Left renal cortex interstitium (tissue), 4 donors: ENCODE results near the gene LHX1. TPM values are rescaled to one million over a fixed set of nuclear protein-coding genes. Genes with fewer than 3 reads are reported as not detected.

Experiments
- DNase-seq, 4 donors: peaks; one replicate each; pipeline ENCODE4 v3.0.0-alpha.2; 2013; ENCODE audit warnings: low read depth in 4 of 4, low spot score in 2 of 4, missing footprints in 1 of 4
- polyA plus RNA-seq, 4 donors: library from polyadenylated mRNA; unstranded; fragments of 120-200 nt; gene quantifications; one replicate each; pipeline ENCODE4 v1.2.1, GENCODE V29; 2013; ENCODE audit not compliant: insufficient read length in 4 of 4

The LHX1 gene
- polyA plus RNA-seq, 4 donors = 68.9 to 159 (median 106) TPM

GRCh38 chr17:36921095-36921851 lies 16.0 kb upstream of the LHX1 start:
- no peak for DNase-seq

- no peak for DNase-seq
Measured at GRCh38 chr17:36922175-36922574, 15.1 kb upstream of the LHX1 start.

- DNase-seq = no peak
Measured at GRCh38 chr17:36923814-36924221, 13.5 kb upstream of the LHX1 start.

- DNase-seq = no peak
Measured at GRCh38 chr17:36926226-36926625, 11.0 kb upstream of the LHX1 start.

- no peak for DNase-seq
Measured at GRCh38 chr17:36926701-36927100, 10.6 kb upstream of the LHX1 start.

GRCh38 chr17:36928471-36929345 lies 8.6 kb upstream of the LHX1 start:
- no peak for DNase-seq

GRCh38 chr17:36929851-36930582 lies 7.3 kb upstream of the LHX1 start:
- DNase-seq = no peak

- DNase-seq = no peak
Measured at GRCh38 chr17:36930583-36930900, 6.7 kb upstream of the LHX1 start.

GRCh38 chr17:36931096-36931696 lies 6.1 kb upstream of the LHX1 start:
- DNase-seq = no peak

- no peak for DNase-seq
Measured at GRCh38 chr17:36931697-36932382, 5.4 kb upstream of the LHX1 start.

- DNase-seq = no peak
Measured at GRCh38 chr17:36932383-36932693, 4.9 kb upstream of the LHX1 start.

GRCh38 chr17:36932694-36933511 lies 4.4 kb upstream of the LHX1 start:
- no peak for DNase-seq

GRCh38 chr17:36933512-36934143 lies 3.6 kb upstream of the LHX1 start:
- DNase-seq = no peak

- DNase-seq = no peak
Measured at GRCh38 chr17:36934144-36934691, 3.1 kb upstream of the LHX1 start.

- no peak for DNase-seq
Measured at GRCh38 chr17:36934692-36935630, 2.3 kb upstream of the LHX1 start.

- DNase-seq = no peak
Measured at GRCh38 chr17:36935671-36936454, 1.4 kb upstream of the LHX1 start.

GRCh38 chr17:36936455-36937000 lies 747 bp upstream of the LHX1 start:
- no peak for DNase-seq
